ENCODE measurements around the gene CFAP70. TPM values are rescaled to one million over a fixed set of nuclear protein-coding genes. Genes with fewer than 3 reads are reported as not detected.

CFAP70 gene
- total RNA-seq, 1 experiment from 2014 or later, result 2.9 TPM

GRCh38 chr10:73226663-73227062 lies 132.0 kb downstream of the CFAP70 start:
- ChIA-PET CTCF (no interaction called here), RAD21 (ENCODE audit: low non-redundant PET in 1 of 2, low total read pairs in 2 of 2, uncharacterized antibody in 2 of 2, unreplicated experiment in 2 of 2) (no interaction called here), POLR2A (no interaction called here)
- no peak overlapping the region for H2AFZ ChIP-seq (ENCODE audit: low read depth, low read length, poor library complexity, severe bottlenecking)
- H3K36me3 ChIP-seq (ENCODE audit: control insufficient read depth in 1 of 2, insufficient read depth in 2 of 2, low read length in 2 of 2), result no peaks in the 10 kb centered on the region
- H3K79me2 ChIP-seq (ENCODE audit: insufficient read depth, low read length), result no peaks in the 10 kb centered on the region
- intact Hi-C loops (cut with micrococcal nuclease), result no loop called here
- ATAC-seq, result no peak
- H3K4me2 ChIP-seq (ENCODE audit: low read length), result no peak overlapping the region
- no TSS peak for BruUV-seq (replicated peaks)
- no peaks in the 10 kb centered on the region for H4K20me1 ChIP-seq (ENCODE audit: insufficient read depth)
- no peaks in the 10 kb centered on the region for H3K4me1 ChIP-seq (ENCODE audit: control insufficient read depth in 1 of 2, insufficient read depth in 2 of 2, low read length in 2 of 2)
- no peaks in the 10 kb centered on the region for H3K9me3 ChIP-seq (ENCODE audit: control insufficient read depth in 1 of 2, insufficient read depth in 1 of 2, low read depth in 1 of 2, low read length in 2 of 2)
- H3K27ac ChIP-seq (ENCODE audit: low read depth, low read length), result no peak overlapping the region
- no peaks in the 10 kb centered on the region for H3K9me2 ChIP-seq (ENCODE audit: insufficient read depth)
- H3K9ac ChIP-seq (ENCODE audit: low read length), result no peak overlapping the region
- no peaks in the 10 kb centered on the region for H3K27me3 ChIP-seq (ENCODE audit: insufficient read depth, low read length)
- TF ChIP-seq POLR2AphosphoS5 (IDR thresholded peaks at IDR 0.05; ENCODE audit: low read depth, low read length), result no peak
- no peak for TF ChIP-seq REST (IDR thresholded peaks at IDR 0.05; ENCODE audit: low read depth)
- TF ChIP-seq SRF (IDR thresholded peaks at IDR 0.05; ENCODE audit: low read depth), result no peak
- no peak for TF ChIP-seq SIN3A (IDR thresholded peaks at IDR 0.05; ENCODE audit: low read depth)
- no peak for TF ChIP-seq ZBTB33 (IDR thresholded peaks at IDR 0.05; ENCODE audit: extremely low read depth, insufficient replicate concordance, low read length)
- TF ChIP-seq JUND (IDR thresholded peaks at IDR 0.05), result no peak
- TF ChIP-seq SP1 (IDR thresholded peaks at IDR 0.05; ENCODE audit: low read depth), result no peak
- TF ChIP-seq EGR1 (IDR thresholded peaks at IDR 0.05; ENCODE audit: low read depth), result no peak
- TF ChIP-seq EZH2 (IDR thresholded peaks at IDR 0.05), result no peak
- no peak for TF ChIP-seq POLR2A (IDR thresholded peaks at IDR 0.05; ENCODE audit: borderline replicate concordance, extremely low read depth, insufficient read depth, insufficient read length)
- TF ChIP-seq TCF7L2 (IDR thresholded peaks at IDR 0.05; ENCODE audit: borderline replicate concordance, extremely low read depth, insufficient read depth, insufficient read length), result no peak
- TF ChIP-seq CEBPB (IDR thresholded peaks at IDR 0.05; ENCODE audit: low read depth), result no peak
- no peak for TF ChIP-seq ELF1 (IDR thresholded peaks at IDR 0.05; ENCODE audit: borderline replicate concordance, low read depth)
- no peak for TF ChIP-seq YY1 (IDR thresholded peaks at IDR 0.05; ENCODE audit: extremely low read depth, insufficient replicate concordance, low read depth, low read length)
- no peak for TF ChIP-seq MAX (IDR thresholded peaks at IDR 0.05)
- no peak for TF ChIP-seq RAD21 (IDR thresholded peaks at IDR 0.05; ENCODE audit: low read depth)
- TF ChIP-seq ZNF274 (IDR thresholded peaks at IDR 0.05; ENCODE audit: low read depth, low read length), result no peak
- TF ChIP-seq FOSL1 (IDR thresholded peaks at IDR 0.05; ENCODE audit: low read depth), result no peak
- no peak overlapping the region for H3K4me3 ChIP-seq (replicated peaks in 1 of 2; ENCODE audit: low read depth in 1 of 2, low read length in 2 of 2)
- DNase-seq (ENCODE audit: low read depth, low spot score), result no peak
